Measurements from ENCODE around the gene STAM2. TPM values are rescaled to one million over a fixed set of nuclear protein-coding genes. Genes with fewer than 3 reads are reported as not detected.

STAM2 gene
- total and polyA plus RNA-seq, 2 of the 13 experiments (the other 11 are each of a cell fraction or from before 2014, with no cell fraction given), result 14.7 to 24.1 TPM

DNA sequence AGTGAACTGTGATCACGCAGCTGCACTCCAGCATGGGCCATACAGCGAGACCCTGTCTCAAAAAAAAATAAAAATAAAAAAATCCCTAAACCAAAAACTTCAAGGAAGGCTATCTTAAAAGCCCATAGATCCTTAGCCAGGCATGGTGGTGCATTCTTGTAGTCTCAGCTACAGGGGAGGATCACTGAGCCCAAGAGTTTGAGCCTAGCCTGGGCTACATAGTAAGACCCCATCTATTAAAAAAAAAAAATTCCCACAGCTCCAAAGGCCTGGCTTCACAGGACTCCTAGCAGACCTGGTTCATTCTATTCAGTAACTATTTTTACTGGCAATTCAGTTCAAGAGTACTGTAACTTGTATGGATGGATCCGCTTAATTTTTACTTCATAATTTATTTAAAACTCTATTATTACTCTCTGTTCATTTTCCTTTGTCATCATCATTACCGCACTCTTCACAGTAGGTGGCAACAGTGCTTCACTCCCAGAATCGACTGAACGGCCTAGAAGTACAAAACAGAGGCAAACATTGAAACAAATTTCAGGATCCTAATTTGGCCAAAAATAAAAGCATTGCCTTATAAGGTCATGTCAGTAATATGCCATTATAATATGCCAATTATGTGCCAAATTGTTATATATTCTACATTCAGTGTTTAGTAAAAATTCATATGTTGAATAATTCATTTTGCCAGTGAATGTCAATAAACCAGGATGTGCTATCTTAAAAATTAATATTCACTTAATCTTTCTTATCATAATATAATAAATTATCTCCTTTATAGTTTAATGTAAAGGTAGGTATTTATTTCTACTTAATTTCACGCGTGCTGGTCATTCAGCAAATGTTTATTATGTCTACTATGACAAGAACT lies 14.3 kb upstream of the STAM2 start (continued):
- no peak for TF ChIP-seq GFI1 (CRISPR knock-in tag; IDR thresholded peaks at IDR 0.05; ENCODE audit: borderline replicate concordance)
- TF ChIP-seq ZNF878 (CRISPR knock-in tag; IDR thresholded peaks at IDR 0.05), result no peak
- TF ChIP-seq KMT2B (CRISPR knock-in tag; IDR thresholded peaks at IDR 0.05), result no peak
- TF ChIP-seq, protein P1, sequence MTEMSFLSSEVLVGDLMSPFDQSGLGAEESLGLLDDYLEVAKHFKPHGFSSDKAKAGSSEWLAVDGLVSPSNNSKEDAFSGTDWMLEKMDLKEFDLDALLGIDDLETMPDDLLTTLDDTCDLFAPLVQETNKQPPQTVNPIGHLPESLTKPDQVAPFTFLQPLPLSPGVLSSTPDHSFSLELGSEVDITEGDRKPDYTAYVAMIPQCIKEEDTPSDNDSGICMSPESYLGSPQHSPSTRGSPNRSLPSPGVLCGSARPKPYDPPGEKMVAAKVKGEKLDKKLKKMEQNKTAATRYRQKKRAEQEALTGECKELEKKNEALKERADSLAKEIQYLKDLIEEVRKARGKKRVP (CRISPR knock-in tag; IDR thresholded peaks at IDR 0.05), result peak in 1 of 2 experiments; percentile 37; a peak in 1 of 4 replicates
- no peak for TF ChIP-seq KAT7 (CRISPR knock-in tag; IDR thresholded peaks at IDR 0.05; ENCODE audit: borderline replicate concordance)
- TF ChIP-seq, protein P2, sequence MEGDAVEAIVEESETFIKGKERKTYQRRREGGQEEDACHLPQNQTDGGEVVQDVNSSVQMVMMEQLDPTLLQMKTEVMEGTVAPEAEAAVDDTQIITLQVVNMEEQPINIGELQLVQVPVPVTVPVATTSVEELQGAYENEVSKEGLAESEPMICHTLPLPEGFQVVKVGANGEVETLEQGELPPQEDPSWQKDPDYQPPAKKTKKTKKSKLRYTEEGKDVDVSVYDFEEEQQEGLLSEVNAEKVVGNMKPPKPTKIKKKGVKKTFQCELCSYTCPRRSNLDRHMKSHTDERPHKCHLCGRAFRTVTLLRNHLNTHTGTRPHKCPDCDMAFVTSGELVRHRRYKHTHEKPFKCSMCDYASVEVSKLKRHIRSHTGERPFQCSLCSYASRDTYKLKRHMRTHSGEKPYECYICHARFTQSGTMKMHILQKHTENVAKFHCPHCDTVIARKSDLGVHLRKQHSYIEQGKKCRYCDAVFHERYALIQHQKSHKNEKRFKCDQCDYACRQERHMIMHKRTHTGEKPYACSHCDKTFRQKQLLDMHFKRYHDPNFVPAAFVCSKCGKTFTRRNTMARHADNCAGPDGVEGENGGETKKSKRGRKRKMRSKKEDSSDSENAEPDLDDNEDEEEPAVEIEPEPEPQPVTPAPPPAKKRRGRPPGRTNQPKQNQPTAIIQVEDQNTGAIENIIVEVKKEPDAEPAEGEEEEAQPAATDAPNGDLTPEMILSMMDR (CRISPR knock-in tag; IDR thresholded peaks at IDR 0.05), result peak; percentile 84
- TF ChIP-seq MAFK (conservative IDR thresholded peaks at IDR 0.05 in 1 of 2, IDR thresholded peaks at IDR 0.05 in 1 of 2; ENCODE audit: low read length in 2 of 2), result peak in 1 of 2 experiments; percentile 13; a peak in 1 of 4 replicates
- TF ChIP-seq MEIS1 (CRISPR knock-in tag; IDR thresholded peaks at IDR 0.05; ENCODE audit: borderline replicate concordance), result no peak
- no peak for TF ChIP-seq AHR (CRISPR knock-in tag; IDR thresholded peaks at IDR 0.05)
- TF ChIP-seq FOXK1 (CRISPR knock-in tag; IDR thresholded peaks at IDR 0.05; ENCODE audit: borderline replicate concordance, low read depth), result 0 out of 2 replicates have a peak, but pooled peaks have one; percentile 23
- no peak for TF ChIP-seq ZBTB3 (CRISPR knock-in tag; IDR thresholded peaks at IDR 0.05; ENCODE audit: borderline replicate concordance, low read depth)
- TF ChIP-seq HOXD1 (CRISPR knock-in tag; IDR thresholded peaks at IDR 0.05), result no peak
- TF ChIP-seq ZNF24 (IDR thresholded peaks at IDR 0.05), result peak; percentile 51; the same call in 1 of the 2 replicates
- no peak for TF ChIP-seq ZNF274 (CRISPR knock-in tag; IDR thresholded peaks at IDR 0.05)
- no peak for TF ChIP-seq ZBTB38 (CRISPR knock-in tag; IDR thresholded peaks at IDR 0.05)
- TF ChIP-seq, protein P3, sequence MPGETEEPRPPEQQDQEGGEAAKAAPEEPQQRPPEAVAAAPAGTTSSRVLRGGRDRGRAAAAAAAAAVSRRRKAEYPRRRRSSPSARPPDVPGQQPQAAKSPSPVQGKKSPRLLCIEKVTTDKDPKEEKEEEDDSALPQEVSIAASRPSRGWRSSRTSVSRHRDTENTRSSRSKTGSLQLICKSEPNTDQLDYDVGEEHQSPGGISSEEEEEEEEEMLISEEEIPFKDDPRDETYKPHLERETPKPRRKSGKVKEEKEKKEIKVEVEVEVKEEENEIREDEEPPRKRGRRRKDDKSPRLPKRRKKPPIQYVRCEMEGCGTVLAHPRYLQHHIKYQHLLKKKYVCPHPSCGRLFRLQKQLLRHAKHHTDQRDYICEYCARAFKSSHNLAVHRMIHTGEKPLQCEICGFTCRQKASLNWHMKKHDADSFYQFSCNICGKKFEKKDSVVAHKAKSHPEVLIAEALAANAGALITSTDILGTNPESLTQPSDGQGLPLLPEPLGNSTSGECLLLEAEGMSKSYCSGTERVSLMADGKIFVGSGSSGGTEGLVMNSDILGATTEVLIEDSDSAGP (CRISPR knock-in tag; IDR thresholded peaks at IDR 0.05; ENCODE audit: borderline replicate concordance), result no peak
- 0 out of 2 replicates have a peak, but pooled peaks have one; percentile 35 for TF ChIP-seq ZNF331 (CRISPR knock-in tag; IDR thresholded peaks at IDR 0.05)
- TF ChIP-seq BCL6 (CRISPR knock-in tag; IDR thresholded peaks at IDR 0.05), result no peak
- 0 out of 2 replicates have a peak, but pooled peaks have one; percentile 43 for TF ChIP-seq MIXL1 (CRISPR knock-in tag; IDR thresholded peaks at IDR 0.05)
- TF ChIP-seq, protein P4, sequence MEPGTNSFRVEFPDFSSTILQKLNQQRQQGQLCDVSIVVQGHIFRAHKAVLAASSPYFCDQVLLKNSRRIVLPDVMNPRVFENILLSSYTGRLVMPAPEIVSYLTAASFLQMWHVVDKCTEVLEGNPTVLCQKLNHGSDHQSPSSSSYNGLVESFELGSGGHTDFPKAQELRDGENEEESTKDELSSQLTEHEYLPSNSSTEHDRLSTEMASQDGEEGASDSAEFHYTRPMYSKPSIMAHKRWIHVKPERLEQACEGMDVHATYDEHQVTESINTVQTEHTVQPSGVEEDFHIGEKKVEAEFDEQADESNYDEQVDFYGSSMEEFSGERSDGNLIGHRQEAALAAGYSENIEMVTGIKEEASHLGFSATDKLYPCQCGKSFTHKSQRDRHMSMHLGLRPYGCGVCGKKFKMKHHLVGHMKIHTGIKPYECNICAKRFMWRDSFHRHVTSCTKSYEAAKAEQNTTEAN (CRISPR knock-in tag; conservative IDR thresholded peaks at IDR 0.05), result no peak
- TF ChIP-seq ZMAT3 (CRISPR knock-in tag; conservative IDR thresholded peaks at IDR 0.05), result no peak
- TF ChIP-seq, protein P5, sequence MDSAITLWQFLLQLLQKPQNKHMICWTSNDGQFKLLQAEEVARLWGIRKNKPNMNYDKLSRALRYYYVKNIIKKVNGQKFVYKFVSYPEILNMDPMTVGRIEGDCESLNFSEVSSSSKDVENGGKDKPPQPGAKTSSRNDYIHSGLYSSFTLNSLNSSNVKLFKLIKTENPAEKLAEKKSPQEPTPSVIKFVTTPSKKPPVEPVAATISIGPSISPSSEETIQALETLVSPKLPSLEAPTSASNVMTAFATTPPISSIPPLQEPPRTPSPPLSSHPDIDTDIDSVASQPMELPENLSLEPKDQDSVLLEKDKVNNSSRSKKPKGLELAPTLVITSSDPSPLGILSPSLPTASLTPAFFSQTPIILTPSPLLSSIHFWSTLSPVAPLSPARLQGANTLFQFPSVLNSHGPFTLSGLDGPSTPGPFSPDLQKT (CRISPR knock-in tag; IDR thresholded peaks at IDR 0.05; ENCODE audit: borderline replicate concordance), result no peak
- TF ChIP-seq ZZZ3 (CRISPR knock-in tag; IDR thresholded peaks at IDR 0.05; ENCODE audit: borderline replicate concordance), result no peak
